Tibial artery (tissue), 4 donors: ENCODE data around the gene USP35.

Experiments
- DNase-seq, 2 donors: peaks; one replicate each; pipeline ENCODE4 v3.0.0-alpha.2; 2019
- H3K27ac ChIP-seq, 2 donors: fragments of 200-600 bp; sonication (generic) in 1 of 2; 1 replicate in 1 of 2; 2 replicates in 1 of 2; pipeline ENCODE4 v1.5.1; 2018 to 2019; ENCODE audit warnings: mild to moderate bottlenecking in 1 of 2
- H3K27me3 ChIP-seq, 2 donors: fragments of 200-600 bp; sonication (generic) in 1 of 2; one replicate each; pipeline versions ENCODE4 v1.5.1 to v1.6.0; 2016 to 2019
- H3K36me3 ChIP-seq, 3 donors: fragments of 200-600 bp; sonication (generic) in 2 of 3; one replicate each; pipeline ENCODE4 v1.5.1; 2016 to 2019; ENCODE audit warnings: mild to moderate bottlenecking in 2 of 3
- H3K4me1 ChIP-seq, 4 donors: fragments of 200-600 bp; sonication (generic) in 2 of 4; 1 replicate in 3 of 4; 2 replicates in 1 of 4; pipeline ENCODE4 v1.5.1; 2016 to 2019
- H3K4me3 ChIP-seq, 2 donors: fragments of 200-600 bp; sonication (generic) in 1 of 2; 1 replicate in 1 of 2; 2 replicates in 1 of 2; pipeline ENCODE4 v1.5.1; 2018 to 2019; ENCODE audit warnings: mild to moderate bottlenecking in 2 of 2
- H3K9me3 ChIP-seq, 3 donors: fragments of 200-600 bp; sonication (generic) in 1 of 3; one replicate each; pipeline ENCODE4 v1.5.1; 2016 to 2019
- intact Hi-C: fragments of 100-400 bp; cut with DNase I; formaldehyde crosslinking; loops from one replicate; pipeline ENCODE4 v1.15.0; 2023; ENCODE audit warnings: low total_unique reads
- TF ChIP-seq, protein P1 (sequence below), 2 experiments: fragments of 200-600 bp in 1 of 2; fragments of 450-650 bp in 1 of 2; IDR thresholded peaks; one replicate each; pipeline ENCODE4 v1.5.1; 2017 to 2019; ENCODE audit warnings: antibody characterized with exemption in 2 of 2, mild to moderate bottlenecking in 1 of 2, moderate library complexity in 1 of 2

The USP35 gene

GRCh38 chr11:78190374-78190773 is 1.7 kb downstream of the USP35 start:
- Histone ChIP-seq H3K27me3 (no peaks in the 10 kb centered on the region), H3K4me1 (peaks cover 0 to 80% (median 69%) of the 10 kb centered on the region in 4 donors), H3K27ac (peak overlapping the region; percentile 91 to 92), H3K9me3 (no peaks in the 10 kb centered on the region), H3K36me3 (peaks cover 0 to 6% (median 0%) of the 10 kb centered on the region in 3 donors), H3K4me3 (peak overlapping the region; percentile 81 to 85)
- peak in 1 of 2 donors; percentile 71 for DNase-seq
- TF ChIP-seq, protein P1, sequence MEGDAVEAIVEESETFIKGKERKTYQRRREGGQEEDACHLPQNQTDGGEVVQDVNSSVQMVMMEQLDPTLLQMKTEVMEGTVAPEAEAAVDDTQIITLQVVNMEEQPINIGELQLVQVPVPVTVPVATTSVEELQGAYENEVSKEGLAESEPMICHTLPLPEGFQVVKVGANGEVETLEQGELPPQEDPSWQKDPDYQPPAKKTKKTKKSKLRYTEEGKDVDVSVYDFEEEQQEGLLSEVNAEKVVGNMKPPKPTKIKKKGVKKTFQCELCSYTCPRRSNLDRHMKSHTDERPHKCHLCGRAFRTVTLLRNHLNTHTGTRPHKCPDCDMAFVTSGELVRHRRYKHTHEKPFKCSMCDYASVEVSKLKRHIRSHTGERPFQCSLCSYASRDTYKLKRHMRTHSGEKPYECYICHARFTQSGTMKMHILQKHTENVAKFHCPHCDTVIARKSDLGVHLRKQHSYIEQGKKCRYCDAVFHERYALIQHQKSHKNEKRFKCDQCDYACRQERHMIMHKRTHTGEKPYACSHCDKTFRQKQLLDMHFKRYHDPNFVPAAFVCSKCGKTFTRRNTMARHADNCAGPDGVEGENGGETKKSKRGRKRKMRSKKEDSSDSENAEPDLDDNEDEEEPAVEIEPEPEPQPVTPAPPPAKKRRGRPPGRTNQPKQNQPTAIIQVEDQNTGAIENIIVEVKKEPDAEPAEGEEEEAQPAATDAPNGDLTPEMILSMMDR (IDR thresholded peaks at IDR 0.05): no peak
- intact Hi-C loops: no loop called here

DNA sequence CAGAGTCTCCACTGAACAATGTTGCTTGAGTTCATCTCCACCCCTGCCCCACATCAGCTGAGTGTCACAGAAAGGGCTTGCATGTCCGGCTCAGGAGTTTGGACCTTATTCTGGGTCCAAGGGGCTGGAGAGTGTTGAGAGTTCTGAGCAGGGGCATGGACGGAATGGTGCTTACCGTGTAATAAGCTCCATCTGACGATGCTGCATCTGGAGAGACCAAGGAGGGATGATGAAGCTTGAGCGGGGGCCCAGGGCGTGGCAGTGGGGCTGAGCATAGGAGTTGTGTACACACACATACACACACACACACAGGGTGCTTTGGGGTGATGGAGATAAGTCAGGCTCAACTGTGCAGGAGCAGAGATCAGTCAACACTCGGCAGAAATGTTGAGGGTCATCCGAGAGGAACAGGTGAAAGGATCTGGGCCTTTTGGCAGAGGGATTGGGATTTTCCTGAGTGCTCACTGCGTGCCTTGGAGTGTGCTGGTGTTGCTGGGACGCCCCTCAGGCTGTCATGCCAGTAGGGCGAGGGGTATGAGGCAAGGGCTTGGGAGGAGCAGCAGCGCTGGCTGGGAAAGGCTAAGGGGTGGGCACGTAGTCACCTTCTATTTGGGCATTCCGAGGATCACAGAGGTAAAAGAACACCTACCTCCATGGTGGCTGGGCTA is 2.3 kb downstream of the USP35 start:
- no peaks in the 10 kb centered on the region for H3K27me3 ChIP-seq
- TF ChIP-seq, protein P1 (IDR thresholded peaks at IDR 0.05): no peak
- H3K4me3 ChIP-seq: peak overlapping the region; percentile 81 to 85
- H3K9me3 ChIP-seq: no peaks in the 10 kb centered on the region
- peak overlapping the region; percentile 91 to 92 for H3K27ac ChIP-seq
- peaks cover 0 to 3% (median 0%) of the 10 kb centered on the region in 3 donors for H3K36me3 ChIP-seq
- intact Hi-C loops: no loop called here
- H3K4me1 ChIP-seq: peaks cover 0 to 80% (median 64%) of the 10 kb centered on the region in 4 donors
- peak in 1 of 2 donors; percentile 64 for DNase-seq

DNA sequence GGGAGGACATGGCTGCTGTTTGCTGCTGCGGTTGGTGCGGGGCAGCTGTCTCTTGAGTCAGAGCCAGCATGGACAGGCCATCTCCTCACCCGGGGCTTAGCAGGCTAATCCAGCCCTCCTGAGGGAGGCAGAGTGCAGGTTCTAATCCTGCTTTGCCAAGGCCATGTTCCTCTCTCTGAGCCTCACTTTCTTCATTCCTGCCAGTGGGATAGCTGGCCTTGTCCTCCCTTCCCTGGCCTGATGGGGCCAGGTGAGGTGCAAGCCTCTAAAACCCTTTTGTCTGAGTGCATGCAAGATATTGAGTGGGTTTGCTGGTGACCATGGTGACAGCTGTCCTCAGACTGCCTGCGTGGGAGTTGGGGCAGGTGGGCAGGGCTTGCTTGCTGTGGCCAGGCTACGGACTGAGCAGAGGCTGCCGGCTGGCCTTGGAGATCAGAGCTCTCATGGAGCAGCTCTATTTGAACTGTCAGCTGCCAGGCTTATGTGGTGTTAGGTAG is 3.6 kb downstream of the USP35 start:
- intact Hi-C loops: no loop called here
- Histone ChIP-seq H3K9me3 (no peaks in the 10 kb centered on the region), H3K27me3 (no peaks in the 10 kb centered on the region), H3K4me3 (peak overlapping the region in 1 of 2 donors; percentile 1), H3K4me1 (peaks cover 0 to 77% (median 55%) of the 10 kb centered on the region in 4 donors), H3K27ac (peak overlapping the region; percentile 66 to 92), H3K36me3 (peaks cover 0 to 13% (median under 1%) of the 10 kb centered on the region in 3 donors)
- TF ChIP-seq, protein P1 (IDR thresholded peaks at IDR 0.05): no peak
- peak in 1 of 2 donors; percentile 72 for DNase-seq

DNA sequence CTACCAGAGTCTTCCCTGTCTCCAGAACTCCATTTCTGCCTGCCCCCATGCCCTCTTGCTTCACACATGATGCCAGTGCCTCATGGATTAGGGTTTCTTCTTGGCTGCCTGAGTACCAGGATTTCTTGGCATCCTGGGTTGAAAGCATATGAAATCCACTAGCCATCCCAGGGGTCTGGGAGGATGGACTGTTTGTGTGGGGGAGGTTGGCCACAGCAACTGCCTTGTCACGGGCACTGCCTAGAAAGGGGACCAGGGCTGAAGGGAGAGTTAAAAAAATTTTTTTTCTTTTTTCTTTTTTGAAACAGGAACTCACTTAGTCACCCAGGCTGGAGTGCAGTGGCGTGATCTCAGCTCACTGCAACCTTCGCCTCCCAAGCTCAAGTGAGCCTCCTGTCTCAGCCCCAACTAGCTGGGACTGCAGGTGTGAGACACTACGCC is 4.2 kb downstream of the USP35 start:
- peak; percentile 52 to 82 for DNase-seq
- H3K36me3 ChIP-seq: peaks cover 0 to 20% (median 7%) of the 10 kb centered on the region in 3 donors
- H3K9me3 ChIP-seq: no peaks in the 10 kb centered on the region
- H3K4me3 ChIP-seq: no peak overlapping the region
- TF ChIP-seq, protein P1 (IDR thresholded peaks at IDR 0.05): no peak
- H3K27ac ChIP-seq: peak overlapping the region; percentile 66 to 92
- peaks cover 0 to 75% (median 53%) of the 10 kb centered on the region in 4 donors for H3K4me1 ChIP-seq
- no peaks in the 10 kb centered on the region for H3K27me3 ChIP-seq
- intact Hi-C loops: no loop called here

GRCh38 chr11:78193806-78194205 is 5.1 kb downstream of the USP35 start:
- no peaks in the 10 kb centered on the region for H3K9me3 ChIP-seq
- H3K27me3 ChIP-seq: no peaks in the 10 kb centered on the region
- H3K4me1 ChIP-seq: peaks cover 0 to 75% (median 53%) of the 10 kb centered on the region in 4 donors
- DNase-seq: peak in 1 of 2 donors; percentile 62
- H3K27ac ChIP-seq: peak overlapping the region; percentile 66 to 92
- intact Hi-C loops: no loop called here
- TF ChIP-seq, protein P1 (IDR thresholded peaks at IDR 0.05): no peak
- peaks cover 6 to 28% (median 13%) of the 10 kb centered on the region in 3 donors for H3K36me3 ChIP-seq
- H3K4me3 ChIP-seq: no peak overlapping the region
